GM23248 (cell line): Measurements from ENCODE around the gene LUZP1.

Source experiments
- EZH2 ChIP-seq: fragments of 200-600 bp; sonication (generic); IDR thresholded peaks from 2 replicates; pipeline ENCODE4 v1.6.1; 2018; ENCODE audit warnings: antibody characterized with exemption, mild to moderate bottlenecking; ENCODE audit not compliant: insufficient read depth, poor library complexity, severe bottlenecking
- EZH2phosphoT487 ChIP-seq: fragments of 200-600 bp; sonication (generic); IDR thresholded peaks from 2 replicates; pipeline ENCODE4 v1.6.1; 2018; ENCODE audit warnings: antibody characterized with exemption, moderate library complexity, mild to moderate bottlenecking, low read depth; ENCODE audit not compliant: insufficient read depth

GRCh38 chr1:23074012-23074411 lies 94.6 kb downstream of the LUZP1 start:
- TF ChIP-seq EZH2phosphoT487 (no peak), EZH2 (no peak)
